ENCODE results near the gene DNAJC7.
A peak's percentile ranks its signal among the peaks of the same experiment; 100 is the strongest.
"Not testable (repeated sequence)": the region's sequence is repeated elsewhere in the genome, so short reads cannot be mapped to it uniquely, and the experiment has no call there.

The DNAJC7 gene

DNA sequence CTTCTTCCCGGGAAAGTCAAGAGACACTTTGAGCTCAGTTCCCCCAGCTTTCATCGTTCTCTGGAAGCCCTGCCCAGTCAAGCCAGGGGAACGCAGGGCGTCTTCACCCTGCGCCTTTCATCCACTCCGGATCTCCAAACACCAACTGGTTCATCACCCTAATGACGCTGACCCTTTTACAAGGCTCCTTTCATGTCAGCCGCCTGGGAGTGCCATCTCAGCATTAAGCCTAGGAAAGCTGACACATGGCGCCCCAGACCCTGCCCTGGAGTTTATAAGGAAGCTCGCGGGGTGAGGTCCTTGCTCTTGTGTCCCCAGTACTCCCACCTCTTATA is 594 bp upstream of the DNAJC7 start:
- no peak overlapping the region for H3K23ac ChIP-seq (ENCODE audit: low read length)
- H3K79me1 ChIP-seq (ENCODE audit: low read length) = peaks cover 12% of the 10 kb centered on the region
- peaks cover 9% of the 10 kb centered on the region for H3K4me1 ChIP-seq (ENCODE audit: control insufficient read depth, low read depth, low read length)
- H3K27me3 ChIP-seq (ENCODE audit: insufficient read depth, low read length, poor library complexity) = no peaks in the 10 kb centered on the region
- H4K8ac ChIP-seq (ENCODE audit: low read depth, low read length) = no peak overlapping the region
- H3K56ac ChIP-seq (ENCODE audit: low read length) = peak overlapping the region; percentile 93
- H3K36me3 ChIP-seq (ENCODE audit: control insufficient read depth, insufficient read depth, low read length) = peaks cover 2% of the 10 kb centered on the region
- no CpG with 5 or more reads among the region's 11 CpGs for WGBS (ENCODE audit: extremely low coverage, insufficient coverage, low lambda C conversion rate)
- H3K18ac ChIP-seq (ENCODE audit: low read length) = peak overlapping the region; percentile 78
- peak overlapping the region; percentile 81 for H3K4ac ChIP-seq (ENCODE audit: low read depth, low read length)
- H3K79me2 ChIP-seq (ENCODE audit: control insufficient read depth, insufficient read depth, low read length) = peaks cover 50% of the 10 kb centered on the region
- DNase-seq = peak; percentile 82
- peak overlapping the region; percentile 58 for H3K4me3 ChIP-seq (ENCODE audit: low read length)
- H3K9ac ChIP-seq (ENCODE audit: low read length) = peak overlapping the region; percentile 88
- peak overlapping the region; percentile 85 for H3K4me2 ChIP-seq (ENCODE audit: low read length)
- peak overlapping the region; percentile 91 for H3K27ac ChIP-seq (ENCODE audit: low read depth, low read length)
- H4K5ac ChIP-seq (ENCODE audit: low read length) = peak overlapping the region; percentile 81
- peak overlapping the region; percentile 60 for H2BK5ac ChIP-seq (ENCODE audit: low read length)
- H2BK15ac ChIP-seq (replicated peaks; ENCODE audit: low read depth) = no peak overlapping the region
- peak overlapping the region; percentile 70 for H2AK5ac ChIP-seq (ENCODE audit: low read length)
- H2BK120ac ChIP-seq (ENCODE audit: low read depth, low read length) = no peak overlapping the region

GRCh38 chr17:42016411-42016831 is 818 bp downstream of the DNAJC7 start:
- Histone ChIP-seq H3K23ac (ENCODE audit: low read length) (peak overlapping the region; percentile 92), H2BK120ac (ENCODE audit: low read depth, low read length) (no peak overlapping the region), H3K27me3 (ENCODE audit: insufficient read depth, low read length, poor library complexity) (no peaks in the 10 kb centered on the region), H3K36me3 (ENCODE audit: control insufficient read depth, insufficient read depth, low read length) (no peaks in the 10 kb centered on the region), H4K5ac (ENCODE audit: low read length) (peak overlapping the region; percentile 60), H3K27ac (ENCODE audit: low read depth, low read length) (peak overlapping the region; percentile 91), H2BK15ac (replicated peaks; ENCODE audit: low read depth) (no peak overlapping the region), H2BK5ac (ENCODE audit: low read length) (peak overlapping the region; percentile 71), H2AK5ac (ENCODE audit: low read length) (peak overlapping the region; percentile 89), H3K18ac (ENCODE audit: low read length) (peak overlapping the region; percentile 92), H3K9ac (ENCODE audit: low read length) (peak overlapping the region; percentile 77), H3K79me2 (ENCODE audit: control insufficient read depth, insufficient read depth, low read length) (peaks cover 62% of the 10 kb centered on the region), H3K56ac (ENCODE audit: low read length) (peak overlapping the region; percentile 100), H3K4ac (ENCODE audit: low read depth, low read length) (peak overlapping the region; percentile 82), H3K4me3 (ENCODE audit: low read length) (peak overlapping the region; percentile 62), H3K79me1 (ENCODE audit: low read length) (peaks cover 13% of the 10 kb centered on the region), H3K4me2 (ENCODE audit: low read length) (peak overlapping the region; percentile 92), H4K8ac (ENCODE audit: low read depth, low read length) (no peak overlapping the region), H3K4me1 (ENCODE audit: control insufficient read depth, low read depth, low read length) (peaks cover 13% of the 10 kb centered on the region)
- DNase-seq = no peak
- WGBS (ENCODE audit: extremely low coverage, insufficient coverage, low lambda C conversion rate) = no CpG with 5 or more reads among the region's 12 CpGs

GRCh38 chr17:42013740-42014139 is 3.5 kb downstream of the DNAJC7 start:
- H3K36me3 ChIP-seq (ENCODE audit: control insufficient read depth, insufficient read depth, low read length); H3K23ac ChIP-seq (ENCODE audit: low read length); H3K27me3 ChIP-seq (ENCODE audit: insufficient read depth, low read length, poor library complexity); H3K4me3 ChIP-seq (ENCODE audit: low read length); H3K9ac ChIP-seq (ENCODE audit: low read length); H3K18ac ChIP-seq (ENCODE audit: low read length); H4K8ac ChIP-seq (ENCODE audit: low read depth, low read length); H3K4me2 ChIP-seq (ENCODE audit: low read length); H2BK5ac ChIP-seq (ENCODE audit: low read length); H2BK15ac ChIP-seq (replicated peaks; ENCODE audit: low read depth); H3K56ac ChIP-seq (ENCODE audit: low read length); H3K27ac ChIP-seq (ENCODE audit: low read depth, low read length); H2AK5ac ChIP-seq (ENCODE audit: low read length); DNase-seq; H4K5ac ChIP-seq (ENCODE audit: low read length); H3K4ac ChIP-seq (ENCODE audit: low read depth, low read length); H2BK120ac ChIP-seq (ENCODE audit: low read depth, low read length): not testable (repeated sequence)
- Histone ChIP-seq H3K79me2 (ENCODE audit: control insufficient read depth, insufficient read depth, low read length) (peaks cover 77% of the 10 kb centered on the region), H3K4me1 (ENCODE audit: control insufficient read depth, low read depth, low read length) (peaks cover 11% of the 10 kb centered on the region), H3K79me1 (ENCODE audit: low read length) (peaks cover 12% of the 10 kb centered on the region)
- no CpG with 5 or more reads among the region's 12 CpGs for WGBS (ENCODE audit: extremely low coverage, insufficient coverage, low lambda C conversion rate)

GRCh38 chr17:42012363-42012762 is 4.9 kb downstream of the DNAJC7 start:
- not testable (repeated sequence) for H2BK5ac ChIP-seq (ENCODE audit: low read length); H3K27ac ChIP-seq (ENCODE audit: low read depth, low read length); H2BK120ac ChIP-seq (ENCODE audit: low read depth, low read length); H3K36me3 ChIP-seq (ENCODE audit: control insufficient read depth, insufficient read depth, low read length); H3K4me2 ChIP-seq (ENCODE audit: low read length); H2BK15ac ChIP-seq (replicated peaks; ENCODE audit: low read depth); H3K4me3 ChIP-seq (ENCODE audit: low read length); H4K5ac ChIP-seq (ENCODE audit: low read length); H3K23ac ChIP-seq (ENCODE audit: low read length); H3K27me3 ChIP-seq (ENCODE audit: insufficient read depth, low read length, poor library complexity); H4K8ac ChIP-seq (ENCODE audit: low read depth, low read length); H3K18ac ChIP-seq (ENCODE audit: low read length); H3K56ac ChIP-seq (ENCODE audit: low read length); H3K9ac ChIP-seq (ENCODE audit: low read length); H3K4ac ChIP-seq (ENCODE audit: low read depth, low read length); H2AK5ac ChIP-seq (ENCODE audit: low read length)
- H3K4me1 ChIP-seq (ENCODE audit: control insufficient read depth, low read depth, low read length) = peaks cover 11% of the 10 kb centered on the region
- H3K79me2 ChIP-seq (ENCODE audit: control insufficient read depth, insufficient read depth, low read length) = peaks cover 82% of the 10 kb centered on the region
- DNase-seq = peak; percentile 74
- no CpG with 5 or more reads among the region's 4 CpGs for WGBS (ENCODE audit: extremely low coverage, insufficient coverage, low lambda C conversion rate)
- peaks cover 12% of the 10 kb centered on the region for H3K79me1 ChIP-seq (ENCODE audit: low read length)

- Histone ChIP-seq H4K8ac (ENCODE audit: low read depth, low read length) (no peak overlapping the region), H2BK15ac (replicated peaks; ENCODE audit: low read depth) (no peak overlapping the region), H3K79me2 (ENCODE audit: control insufficient read depth, insufficient read depth, low read length) (peaks cover 82% of the 10 kb centered on the region), H4K5ac (ENCODE audit: low read length) (no peak overlapping the region), H3K4me2 (ENCODE audit: low read length) (no peak overlapping the region), H3K27ac (ENCODE audit: low read depth, low read length) (no peak overlapping the region), H2BK120ac (ENCODE audit: low read depth, low read length) (no peak overlapping the region), H3K56ac (ENCODE audit: low read length) (no peak overlapping the region), H3K4me3 (ENCODE audit: low read length) (no peak overlapping the region), H3K4me1 (ENCODE audit: control insufficient read depth, low read depth, low read length) (peaks cover 9% of the 10 kb centered on the region), H2AK5ac (ENCODE audit: low read length) (no peak overlapping the region), H2BK5ac (ENCODE audit: low read length) (no peak overlapping the region), H3K36me3 (ENCODE audit: control insufficient read depth, insufficient read depth, low read length) (no peaks in the 10 kb centered on the region), H3K4ac (ENCODE audit: low read depth, low read length) (no peak overlapping the region), H3K79me1 (ENCODE audit: low read length) (peaks cover 9% of the 10 kb centered on the region), H3K23ac (ENCODE audit: low read length) (no peak overlapping the region), H3K9ac (ENCODE audit: low read length) (no peak overlapping the region), H3K18ac (ENCODE audit: low read length) (no peak overlapping the region), H3K27me3 (ENCODE audit: insufficient read depth, low read length, poor library complexity) (no peaks in the 10 kb centered on the region)
- no CpG with 5 or more reads among the region's 3 CpGs for WGBS (ENCODE audit: extremely low coverage, insufficient coverage, low lambda C conversion rate)
- DNase-seq = peak; percentile 57
Measured at GRCh38 chr17:42010898-42011516, 6.2 kb downstream of the DNAJC7 start.

- H3K4me3 ChIP-seq (ENCODE audit: low read length); H2BK5ac ChIP-seq (ENCODE audit: low read length); H3K18ac ChIP-seq (ENCODE audit: low read length); H3K56ac ChIP-seq (ENCODE audit: low read length); H3K27me3 ChIP-seq (ENCODE audit: insufficient read depth, low read length, poor library complexity); H3K36me3 ChIP-seq (ENCODE audit: control insufficient read depth, insufficient read depth, low read length); H3K23ac ChIP-seq (ENCODE audit: low read length); H2BK15ac ChIP-seq (replicated peaks; ENCODE audit: low read depth); H3K4ac ChIP-seq (ENCODE audit: low read depth, low read length); H3K79me1 ChIP-seq (ENCODE audit: low read length); H4K5ac ChIP-seq (ENCODE audit: low read length); H3K9ac ChIP-seq (ENCODE audit: low read length); H2BK120ac ChIP-seq (ENCODE audit: low read depth, low read length); H3K4me1 ChIP-seq (ENCODE audit: control insufficient read depth, low read depth, low read length); H2AK5ac ChIP-seq (ENCODE audit: low read length); H3K4me2 ChIP-seq (ENCODE audit: low read length); DNase-seq; H3K27ac ChIP-seq (ENCODE audit: low read depth, low read length); H4K8ac ChIP-seq (ENCODE audit: low read depth, low read length): not testable (repeated sequence)
- peaks cover 78% of the 10 kb centered on the region for H3K79me2 ChIP-seq (ENCODE audit: control insufficient read depth, insufficient read depth, low read length)
- WGBS (ENCODE audit: extremely low coverage, insufficient coverage, low lambda C conversion rate) = no CpG with 5 or more reads among the region's 9 CpGs
Measured at GRCh38 chr17:42010266-42010680, 7.0 kb downstream of the DNAJC7 start.
